Osteoblast (primary cell): ENCODE measurements around the gene CD8A. TPM values are rescaled to one million over a fixed set of nuclear protein-coding genes. Genes with fewer than 3 reads are reported as not detected.
A peak's percentile ranks its signal among the peaks of the same experiment; 100 is the strongest.

ENCODE experiments used
- DNase-seq: peaks from one replicate; pipeline ENCODE4 v3.0.0; 2011; ENCODE audit warnings: low spot score, mixed read lengths; ENCODE audit not compliant: insufficient read length; ENCODE audit errors: missing footprints
- H2AFZ ChIP-seq: 2 replicates; pipeline ENCODE4 v1.6.0; 2011; ENCODE audit warnings: mild to moderate bottlenecking, low read length
- H3K27ac ChIP-seq: 2 replicates; pipeline ENCODE4 v1.5.1; 2011; ENCODE audit warnings: mild to moderate bottlenecking, low read depth, low read length, moderate library complexity
- H3K27me3 ChIP-seq: 2 replicates; pipeline ENCODE4 v1.6.0; 2012; ENCODE audit warnings: mild to moderate bottlenecking, control low read depth, inconsistent platforms, low read length, moderate library complexity; ENCODE audit not compliant: insufficient read depth
- H3K36me3 ChIP-seq: 2 replicates; pipeline ENCODE4 v1.5.1; 2011; ENCODE audit warnings: mild to moderate bottlenecking, low read length, control low read depth, moderate library complexity; ENCODE audit not compliant: insufficient read depth
- H3K4me1 ChIP-seq: 2 replicates; pipeline ENCODE4 v1.5.1; 2011; ENCODE audit warnings: mild to moderate bottlenecking, low read length, control low read depth, moderate library complexity; ENCODE audit not compliant: insufficient read depth
- H3K4me2 ChIP-seq: 2 replicates; pipeline ENCODE4 v1.6.0; 2011; ENCODE audit warnings: mild to moderate bottlenecking, low read length; ENCODE audit not compliant: insufficient read depth
- H3K4me3 ChIP-seq: fragments of 200-600 bp; sonication (generic); 3 replicates; pipeline ENCODE4 v1.5.1; 2012; ENCODE audit warnings: mild to moderate bottlenecking, low read length, inconsistent platforms; ENCODE audit not compliant: insufficient read depth
- H3K79me2 ChIP-seq: 2 replicates; pipeline ENCODE4 v1.6.0; 2012; ENCODE audit warnings: mild to moderate bottlenecking, low read length, control low read depth, inconsistent platforms; ENCODE audit not compliant: insufficient read depth
- H3K9me3 ChIP-seq: 2 replicates; pipeline ENCODE4 v1.5.1; 2011; ENCODE audit warnings: low read depth, low read length, control low read depth
- H4K20me1 ChIP-seq: 2 replicates; pipeline ENCODE4 v1.6.0; 2012; ENCODE audit warnings: mild to moderate bottlenecking, low read length, control low read depth; ENCODE audit not compliant: insufficient read depth
- CTCF ChIP-seq: IDR thresholded peaks from 2 replicates; pipeline ENCODE4 v1.5.1; 2011; ENCODE audit warnings: mild to moderate bottlenecking, low read depth, low read length, moderate library complexity; ENCODE audit errors: extremely low read depth
- total RNA-seq: library from RNA; depleted of rRNA; stranded (reverse); fragments of >200 nt; gene quantifications from 2 replicates; pipeline ENCODE4 v1.2.3, GENCODE V29; 2012

CD8A gene
- total RNA-seq, 1 donor: not detected

GRCh38 chr2:86760371-86760770 lies 30.3 kb downstream of the CD8A start:
- Histone ChIP-seq H3K4me3 (no peak overlapping the region), H3K4me2 (no peak overlapping the region), H3K27me3 (no peaks in the 10 kb centered on the region), H3K36me3 (peaks cover 3% of the 10 kb centered on the region), H3K79me2 (no peaks in the 10 kb centered on the region), H3K27ac (no peak overlapping the region), H3K4me1 (no peaks in the 10 kb centered on the region), H2AFZ (no peak overlapping the region), H3K9me3 (no peaks in the 10 kb centered on the region), H4K20me1 (no peaks in the 10 kb centered on the region)
- TF ChIP-seq CTCF: no peak
- DNase-seq: no peak

GRCh38 chr2:86758405-86758804 lies 32.3 kb downstream of the CD8A start:
- no peaks in the 10 kb centered on the region for H3K79me2 ChIP-seq
- H3K4me2 ChIP-seq: no peak overlapping the region
- no peak for TF ChIP-seq CTCF
- H3K27ac ChIP-seq: no peak overlapping the region
- no peak overlapping the region for H2AFZ ChIP-seq
- no peaks in the 10 kb centered on the region for H3K9me3 ChIP-seq
- no peak for DNase-seq
- H3K36me3 ChIP-seq: peaks cover 8% of the 10 kb centered on the region
- H3K4me3 ChIP-seq: no peak overlapping the region
- peaks cover 11% of the 10 kb centered on the region for H3K4me1 ChIP-seq
- no peaks in the 10 kb centered on the region for H3K27me3 ChIP-seq
- H4K20me1 ChIP-seq: no peaks in the 10 kb centered on the region

- Histone ChIP-seq H3K4me2 (peak overlapping the region; percentile 42), H4K20me1 (peaks cover 2% of the 10 kb centered on the region), H2AFZ (no peak overlapping the region), H3K27ac (no peak overlapping the region), H3K4me1 (peaks cover 16% of the 10 kb centered on the region), H3K36me3 (peaks cover 8% of the 10 kb centered on the region), H3K4me3 (no peak overlapping the region), H3K27me3 (no peaks in the 10 kb centered on the region), H3K9me3 (peaks cover 3% of the 10 kb centered on the region), H3K79me2 (peaks cover 15% of the 10 kb centered on the region)
- no peak for DNase-seq
- no peak for TF ChIP-seq CTCF
Observed at GRCh38 chr2:86753606-86754005, 37.1 kb downstream of the CD8A start.

GRCh38 chr2:86752934-86753333 lies 37.8 kb downstream of the CD8A start:
- no peak for DNase-seq
- H3K4me3 ChIP-seq: no peak overlapping the region
- H3K79me2 ChIP-seq: peaks cover 15% of the 10 kb centered on the region
- no peak overlapping the region for H3K27ac ChIP-seq
- TF ChIP-seq CTCF: no peak
- peaks cover 8% of the 10 kb centered on the region for H3K36me3 ChIP-seq
- H3K4me1 ChIP-seq: peaks cover 16% of the 10 kb centered on the region
- no peak overlapping the region for H2AFZ ChIP-seq
- no peak overlapping the region for H3K4me2 ChIP-seq
- peaks cover 2% of the 10 kb centered on the region for H4K20me1 ChIP-seq
- peaks cover 3% of the 10 kb centered on the region for H3K9me3 ChIP-seq
- H3K27me3 ChIP-seq: no peaks in the 10 kb centered on the region
